ENCODE measurements around the gene RASGRF2.
"Not testable (repeated sequence)": the region's sequence is repeated elsewhere in the genome, so short reads cannot be mapped to it uniquely, and the experiment has no call there.

Gene RASGRF2

DNA sequence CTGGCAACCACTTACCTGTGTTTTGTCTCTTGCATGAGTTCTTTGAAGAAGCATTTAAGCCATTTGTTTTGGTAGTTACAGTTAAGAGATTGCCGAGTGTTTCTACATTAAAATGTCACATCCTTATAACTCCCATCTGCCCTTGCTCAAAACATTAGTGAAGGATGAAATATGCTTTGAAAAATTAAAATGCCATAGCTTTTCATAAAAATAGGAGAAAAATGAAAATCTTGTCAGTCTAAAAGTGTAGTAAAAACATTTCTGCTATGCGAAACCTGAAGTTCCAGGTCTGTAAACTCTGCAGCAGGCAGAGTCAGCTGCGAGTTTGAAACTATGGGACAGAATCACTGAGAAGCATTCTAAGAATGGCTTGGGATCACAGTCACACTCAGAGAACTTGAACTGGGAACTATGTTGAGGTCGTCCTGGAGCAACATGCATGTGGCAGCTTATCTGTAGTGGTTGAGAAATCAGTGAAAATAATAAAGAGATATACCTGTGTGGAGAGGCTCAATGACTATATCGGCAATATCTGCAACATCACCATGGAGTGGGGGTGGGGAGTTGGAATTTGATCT lies 67.4 kb downstream of the RASGRF2 start:
- TF ChIP-seq, protein P1, sequence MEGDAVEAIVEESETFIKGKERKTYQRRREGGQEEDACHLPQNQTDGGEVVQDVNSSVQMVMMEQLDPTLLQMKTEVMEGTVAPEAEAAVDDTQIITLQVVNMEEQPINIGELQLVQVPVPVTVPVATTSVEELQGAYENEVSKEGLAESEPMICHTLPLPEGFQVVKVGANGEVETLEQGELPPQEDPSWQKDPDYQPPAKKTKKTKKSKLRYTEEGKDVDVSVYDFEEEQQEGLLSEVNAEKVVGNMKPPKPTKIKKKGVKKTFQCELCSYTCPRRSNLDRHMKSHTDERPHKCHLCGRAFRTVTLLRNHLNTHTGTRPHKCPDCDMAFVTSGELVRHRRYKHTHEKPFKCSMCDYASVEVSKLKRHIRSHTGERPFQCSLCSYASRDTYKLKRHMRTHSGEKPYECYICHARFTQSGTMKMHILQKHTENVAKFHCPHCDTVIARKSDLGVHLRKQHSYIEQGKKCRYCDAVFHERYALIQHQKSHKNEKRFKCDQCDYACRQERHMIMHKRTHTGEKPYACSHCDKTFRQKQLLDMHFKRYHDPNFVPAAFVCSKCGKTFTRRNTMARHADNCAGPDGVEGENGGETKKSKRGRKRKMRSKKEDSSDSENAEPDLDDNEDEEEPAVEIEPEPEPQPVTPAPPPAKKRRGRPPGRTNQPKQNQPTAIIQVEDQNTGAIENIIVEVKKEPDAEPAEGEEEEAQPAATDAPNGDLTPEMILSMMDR (IDR thresholded peaks at IDR 0.05; ENCODE audit: low read depth, low read length, missing control alignments) = no peak
- no peak for DNase-seq (ENCODE audit: low read depth)
- H3K4me3 ChIP-seq (ENCODE audit: low read depth, low read length) = no peak overlapping the region

DNA sequence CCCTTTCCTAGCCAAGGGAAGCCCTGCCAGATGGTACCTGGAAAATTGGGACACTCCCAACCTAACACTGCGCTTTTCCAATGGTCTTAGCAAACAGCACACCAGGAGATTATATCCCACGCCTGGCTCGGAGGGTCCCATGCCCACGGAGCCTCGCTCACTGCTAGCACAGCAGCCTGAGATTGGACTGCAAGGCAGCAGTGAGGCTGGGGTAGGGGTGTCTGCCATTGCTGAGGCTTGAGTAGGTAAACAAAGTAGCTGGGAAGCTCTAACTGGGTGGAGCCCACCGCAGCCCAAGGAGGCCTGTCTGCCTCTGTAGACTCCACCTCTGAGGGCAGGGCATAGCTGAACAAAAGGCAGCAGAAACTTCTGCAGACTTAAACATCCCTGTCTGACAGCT lies 68.7 kb downstream of the RASGRF2 start:
- H3K4me3 ChIP-seq (ENCODE audit: low read depth, low read length); DNase-seq (ENCODE audit: low read depth): not testable (repeated sequence)

DNA sequence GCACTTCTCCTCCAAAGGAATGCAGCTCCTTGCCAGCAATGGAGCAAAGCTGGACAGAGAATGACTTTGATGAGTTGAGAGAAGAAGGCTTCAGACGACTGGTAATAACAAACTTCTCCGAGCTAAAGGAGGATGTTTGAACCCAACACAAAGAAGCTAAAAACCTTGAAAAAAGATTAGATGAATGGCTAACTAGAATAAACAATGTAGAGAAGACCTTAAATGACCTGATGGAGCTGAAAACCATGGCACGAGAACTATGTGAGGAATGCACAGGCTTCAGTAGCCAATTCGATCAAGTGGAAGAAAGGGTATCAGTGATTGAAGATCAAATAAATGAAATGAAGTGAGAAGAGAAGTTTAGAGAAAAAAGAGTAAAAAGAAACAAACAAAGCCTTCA lies 69.6 kb downstream of the RASGRF2 start:
- not testable (repeated sequence) for DNase-seq (ENCODE audit: low read depth); H3K4me3 ChIP-seq (ENCODE audit: low read depth, low read length)

DNA sequence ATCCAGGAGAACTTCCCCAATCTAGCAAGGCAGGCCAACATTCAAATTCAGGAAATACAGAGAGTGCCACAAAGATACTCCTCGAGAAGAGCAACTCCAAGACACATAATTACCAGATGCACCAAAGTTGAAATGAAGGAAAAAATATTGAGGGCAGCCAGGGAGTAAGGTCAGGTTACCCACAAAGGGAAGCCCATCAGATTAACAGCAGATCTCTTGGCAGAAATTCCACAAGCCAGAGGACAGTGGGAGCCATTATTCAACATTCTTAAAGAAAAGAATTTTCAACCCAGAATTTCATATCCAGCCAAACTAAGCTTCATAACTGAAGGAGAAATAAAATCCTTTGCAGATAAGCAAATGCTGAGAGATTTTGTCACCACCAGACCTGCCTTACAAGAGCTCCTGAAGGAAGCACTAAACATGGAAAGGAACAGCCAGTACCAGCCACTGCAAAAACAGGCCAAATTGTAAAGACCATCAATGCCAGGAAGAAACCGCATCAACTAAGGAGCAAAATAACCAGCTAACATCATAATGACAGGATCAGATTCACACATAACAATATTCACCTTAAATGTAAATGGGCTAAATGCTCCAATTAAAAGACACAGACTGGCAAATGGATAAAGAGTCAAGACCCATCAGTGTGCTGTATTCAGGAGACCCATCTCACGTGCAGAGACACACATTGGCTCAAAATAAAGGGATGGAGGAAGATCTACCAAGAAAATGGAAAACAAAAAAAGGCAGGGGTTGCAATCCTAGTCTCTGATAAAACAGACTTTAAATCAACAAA lies 70.3 kb downstream of the RASGRF2 start:
- not testable (repeated sequence) for H3K4me3 ChIP-seq (ENCODE audit: low read depth, low read length); DNase-seq (ENCODE audit: low read depth)

DNA sequence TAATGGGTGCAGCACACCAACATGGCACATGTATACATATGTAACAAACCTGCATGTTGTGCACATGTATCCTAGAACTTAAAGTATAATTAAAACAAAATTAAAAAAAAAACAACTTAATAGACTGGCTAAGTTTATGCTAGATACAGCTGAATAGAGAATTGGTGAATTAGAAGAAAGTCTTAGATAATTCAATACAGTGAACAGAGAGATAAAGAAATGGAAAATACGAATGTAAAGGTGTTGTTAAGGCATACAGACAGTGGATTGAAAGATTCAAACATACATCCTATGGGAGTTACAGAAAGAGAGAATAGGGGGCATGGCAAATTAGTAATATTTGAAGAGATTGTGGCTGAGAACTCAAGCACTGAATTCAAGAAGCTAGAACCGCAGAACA lies 75.4 kb downstream of the RASGRF2 start:
- DNase-seq (ENCODE audit: low read depth) = no peak
- H3K4me3 ChIP-seq (ENCODE audit: low read depth, low read length) = no peak overlapping the region
- TF ChIP-seq, protein P1 (IDR thresholded peaks at IDR 0.05; ENCODE audit: low read depth, low read length, missing control alignments) = no peak

DNA sequence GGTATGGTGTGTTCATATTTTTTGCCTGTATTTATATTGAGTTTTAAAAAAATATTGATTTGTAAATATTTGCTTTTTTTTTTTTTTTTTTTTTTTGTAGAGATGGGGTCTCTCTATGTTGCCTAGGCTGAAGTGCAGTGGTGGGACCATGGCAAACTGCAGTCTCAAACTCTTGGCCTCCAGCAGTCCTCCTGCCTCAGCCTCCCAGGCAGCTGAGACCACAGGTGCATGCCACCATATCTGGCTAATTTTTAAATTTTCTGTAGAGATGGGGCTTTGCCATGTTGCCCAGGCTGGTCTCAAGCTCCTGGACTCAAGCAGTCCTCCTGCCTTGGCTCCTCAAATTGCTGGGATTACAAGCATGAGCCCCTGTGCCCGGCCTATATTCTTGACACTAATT lies 78.3 kb downstream of the RASGRF2 start:
- DNase-seq (ENCODE audit: low read depth) = no peak
- TF ChIP-seq, protein P1 (IDR thresholded peaks at IDR 0.05; ENCODE audit: low read depth, low read length, missing control alignments) = no peak
- H3K4me3 ChIP-seq (ENCODE audit: low read depth, low read length) = no peak overlapping the region

DNA sequence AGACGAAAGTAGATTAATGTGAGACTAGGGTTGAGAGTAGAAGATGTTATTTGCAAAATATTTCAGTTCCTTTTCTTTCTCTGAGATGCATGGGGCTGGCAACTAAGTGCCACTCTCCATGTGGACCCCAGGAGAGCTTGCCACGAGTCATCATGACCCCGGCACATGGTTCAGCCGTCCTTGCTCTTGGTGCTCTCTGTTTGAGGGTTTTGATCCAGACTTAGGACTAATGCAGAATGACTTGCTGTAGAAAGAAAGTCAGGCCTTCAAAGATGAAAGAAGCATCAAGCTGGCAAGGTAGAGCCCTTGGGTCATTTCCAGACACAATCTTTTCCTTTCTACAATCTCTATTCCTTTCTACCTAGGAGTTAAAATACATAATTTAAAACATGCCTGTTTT lies 84.7 kb downstream of the RASGRF2 start:
- no peak for DNase-seq (ENCODE audit: low read depth)
- TF ChIP-seq, protein P1 (IDR thresholded peaks at IDR 0.05; ENCODE audit: low read depth, low read length, missing control alignments) = no peak
- H3K4me3 ChIP-seq (ENCODE audit: low read depth, low read length) = no peak overlapping the region

DNA sequence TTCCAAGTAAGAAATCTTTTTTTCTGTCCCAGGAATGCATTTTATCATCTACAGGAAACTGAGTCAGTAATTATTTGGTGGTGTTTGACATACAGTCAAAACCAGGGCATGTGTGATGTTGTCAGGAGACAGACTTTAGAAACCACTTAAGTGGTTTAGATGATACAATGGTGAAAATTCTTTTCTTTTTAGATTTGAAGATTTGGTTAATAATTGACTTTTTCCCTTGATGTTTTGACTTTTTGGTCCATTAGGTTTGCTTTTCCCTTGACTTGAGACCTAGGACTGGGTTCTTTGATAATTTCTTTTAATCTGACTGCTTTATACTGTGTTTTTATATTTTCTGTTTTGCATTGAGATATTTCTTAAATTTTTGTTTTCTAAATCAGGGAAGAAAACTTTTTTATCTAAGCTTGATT lies 85.2 kb downstream of the RASGRF2 start:
- TF ChIP-seq, protein P1 (IDR thresholded peaks at IDR 0.05; ENCODE audit: low read depth, low read length, missing control alignments) = no peak
- DNase-seq (ENCODE audit: low read depth) = no peak
- H3K4me3 ChIP-seq (ENCODE audit: low read depth, low read length) = no peak overlapping the region
